Fibroblast of villous mesenchyme (primary cell): ENCODE results near the gene MEIOSIN. TPM values are rescaled to one million over a fixed set of nuclear protein-coding genes. Genes with fewer than 3 reads are reported as not detected.
A peak's percentile ranks its signal among the peaks of the same experiment; 100 is the strongest.

Experiments
- DNase-seq: peaks from one replicate; pipeline ENCODE4 v3.0.0-alpha.2; 2010; ENCODE audit warnings: low read depth
- H3K4me3 ChIP-seq: 2 replicates; pipeline ENCODE4 v1.5.1; 2011; ENCODE audit warnings: low read depth, mild to moderate bottlenecking, low read length
- total RNA-seq: library from RNA; depleted of rRNA; stranded (reverse); fragments of >200 nt; gene quantifications from 2 replicates; pipeline ENCODE4 v1.2.3, GENCODE V29; 2012
- TF ChIP-seq, protein P1 (sequence below): IDR thresholded peaks from 2 replicates; pipeline ENCODE4 v1.5.1; 2012; ENCODE audit warnings: low read depth, mild to moderate bottlenecking, low read length; ENCODE audit not compliant: insufficient read depth

Gene MEIOSIN
- total RNA-seq, 1 donor = not detected

DNA sequence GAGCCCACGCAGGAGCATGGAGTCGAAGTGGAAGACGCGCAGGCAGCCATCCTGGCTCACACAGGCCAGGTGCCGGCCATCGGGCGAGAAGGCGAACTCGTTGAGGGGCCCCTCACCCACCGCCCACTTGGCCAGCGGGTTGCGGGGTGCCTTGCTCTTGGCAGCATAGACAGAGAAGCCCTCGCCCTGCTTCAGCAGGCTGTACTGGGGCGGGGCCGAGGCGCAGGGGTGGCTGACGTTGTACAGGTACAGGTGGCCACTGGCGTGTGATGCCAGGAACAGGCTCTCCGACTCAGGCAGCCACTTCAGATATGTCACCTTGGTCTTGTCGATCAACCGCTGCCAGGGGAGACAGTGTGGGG, 53.3 kb downstream of the MEIOSIN start:
- TF ChIP-seq, protein P1, sequence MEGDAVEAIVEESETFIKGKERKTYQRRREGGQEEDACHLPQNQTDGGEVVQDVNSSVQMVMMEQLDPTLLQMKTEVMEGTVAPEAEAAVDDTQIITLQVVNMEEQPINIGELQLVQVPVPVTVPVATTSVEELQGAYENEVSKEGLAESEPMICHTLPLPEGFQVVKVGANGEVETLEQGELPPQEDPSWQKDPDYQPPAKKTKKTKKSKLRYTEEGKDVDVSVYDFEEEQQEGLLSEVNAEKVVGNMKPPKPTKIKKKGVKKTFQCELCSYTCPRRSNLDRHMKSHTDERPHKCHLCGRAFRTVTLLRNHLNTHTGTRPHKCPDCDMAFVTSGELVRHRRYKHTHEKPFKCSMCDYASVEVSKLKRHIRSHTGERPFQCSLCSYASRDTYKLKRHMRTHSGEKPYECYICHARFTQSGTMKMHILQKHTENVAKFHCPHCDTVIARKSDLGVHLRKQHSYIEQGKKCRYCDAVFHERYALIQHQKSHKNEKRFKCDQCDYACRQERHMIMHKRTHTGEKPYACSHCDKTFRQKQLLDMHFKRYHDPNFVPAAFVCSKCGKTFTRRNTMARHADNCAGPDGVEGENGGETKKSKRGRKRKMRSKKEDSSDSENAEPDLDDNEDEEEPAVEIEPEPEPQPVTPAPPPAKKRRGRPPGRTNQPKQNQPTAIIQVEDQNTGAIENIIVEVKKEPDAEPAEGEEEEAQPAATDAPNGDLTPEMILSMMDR = no peak
- H3K4me3 ChIP-seq = no peak overlapping the region
- DNase-seq = no peak

DNA sequence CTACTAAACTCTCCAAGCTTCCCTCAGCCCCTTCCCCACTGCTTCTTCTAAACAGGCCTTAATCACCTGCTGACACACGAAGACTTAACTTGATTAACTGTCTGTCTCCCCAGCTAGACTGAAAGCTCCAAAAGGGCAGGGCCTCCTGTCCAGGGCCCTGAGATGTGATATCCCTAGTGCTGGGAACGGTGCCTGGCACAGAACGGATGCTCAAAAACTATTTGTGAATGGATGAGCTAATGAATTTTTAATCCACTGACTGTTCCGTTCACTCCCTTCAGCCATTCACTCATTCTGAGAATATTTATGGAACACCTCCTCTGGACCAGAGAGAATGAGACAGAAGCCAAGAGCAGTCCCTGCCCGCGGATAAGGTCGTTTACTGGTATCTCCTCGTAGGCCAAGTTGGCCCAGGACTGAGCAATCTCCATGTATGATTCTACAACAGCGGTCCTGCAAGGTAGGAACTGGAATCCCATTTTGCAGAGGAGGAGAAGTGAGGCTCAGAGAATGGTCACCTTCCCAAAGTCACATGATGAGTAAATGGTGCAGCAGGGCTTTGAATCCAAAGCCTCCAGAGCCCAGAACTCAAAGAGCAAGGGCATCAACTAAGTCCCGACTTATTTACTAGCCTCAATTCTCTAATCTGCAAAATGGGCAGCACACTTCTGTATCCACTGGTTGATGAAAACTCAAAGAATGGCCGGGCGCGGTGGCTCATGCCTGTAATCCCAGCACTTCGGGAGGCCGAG, 56.0 kb downstream of the MEIOSIN start:
- DNase-seq = no peak
- H3K4me3 ChIP-seq = no peak overlapping the region
- TF ChIP-seq, protein P1 = no peak

GRCh38 chr19:45790942-45791341, 57.7 kb downstream of the MEIOSIN start:
- TF ChIP-seq, protein P1 = no peak
- H3K4me3 ChIP-seq = peak overlapping the region; percentile 92
- no peak for DNase-seq

GRCh38 chr19:45791744-45792469, 58.7 kb downstream of the MEIOSIN start:
- TF ChIP-seq, protein P1 = no peak
- no peak for DNase-seq
- peak overlapping the region; percentile 92 for H3K4me3 ChIP-seq

DNA sequence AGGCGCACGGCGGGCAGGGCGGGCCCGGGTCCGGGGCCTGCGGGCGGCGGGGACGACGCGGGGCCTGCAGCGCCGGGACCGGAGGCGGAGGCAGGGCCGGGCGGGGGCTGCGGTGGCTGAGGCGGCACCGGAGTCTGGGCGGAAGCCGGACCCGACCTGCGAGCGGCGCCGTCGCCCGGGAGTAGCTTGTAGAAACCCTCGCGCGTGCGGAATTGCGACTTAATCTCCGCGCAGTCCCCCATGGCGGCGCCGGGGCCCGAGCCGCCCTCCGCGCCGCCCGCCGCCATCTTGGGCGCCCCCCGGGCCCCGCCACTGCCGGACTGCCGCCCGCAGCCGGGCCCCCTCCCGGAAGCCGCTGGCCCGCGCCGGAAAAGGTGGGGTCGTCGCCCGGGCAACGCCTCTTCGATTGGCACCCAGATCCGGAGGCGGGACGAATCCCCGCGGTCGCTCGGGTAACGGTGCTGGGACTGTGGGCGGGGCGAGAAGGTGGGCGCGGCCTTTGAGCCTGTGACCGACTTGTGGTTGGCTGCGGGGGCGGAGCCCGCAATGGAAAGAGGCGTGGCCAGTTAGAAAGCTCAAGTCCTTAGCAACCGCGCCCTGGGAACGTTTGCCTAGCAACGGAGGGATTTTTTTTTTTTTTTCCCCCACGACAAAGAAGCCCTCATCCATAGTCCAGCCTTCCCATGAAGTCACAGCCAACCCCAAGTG, 59.4 kb downstream of the MEIOSIN start, which contains the start of gene DMWD:
TSS of gene DMWD (minus strand) at position 376 of the 708 bp plus-strand sequence. CDS start at position 287, 89 bp downstream.
- TF ChIP-seq, protein P1 = no peak
- DNase-seq = peak; percentile 98
- H3K4me3 ChIP-seq = peak within 1 kb of the TSS; percentile 92

- H3K4me3 ChIP-seq = peak overlapping the region; percentile 30
- DNase-seq = no peak
- TF ChIP-seq, protein P1 = no peak
These were observed 59.9 kb downstream of the MEIOSIN start for GRCh38 chr19:45793178-45793564.
